Nephron progenitor cell (in vitro differentiated cells): ENCODE data around the gene CHAF1B.
"Not testable (repeated sequence)": the region's sequence is repeated elsewhere in the genome, so short reads cannot be mapped to it uniquely, and the experiment has no call there.

Source experiments
- DNase-seq: peaks from one replicate; pipeline ENCODE4 v3.0.0; 2021
- H3K27ac Mint-ChIP-seq: 2 replicates; pipeline ENCODE4 v1.8.0; 2021; ENCODE audit warnings: mild to moderate bottlenecking, moderate library complexity, mixed read lengths
- H3K27me3 Mint-ChIP-seq: 2 replicates; pipeline ENCODE4 v1.8.0; 2021; ENCODE audit warnings: mild to moderate bottlenecking, low read depth, mixed read lengths; ENCODE audit not compliant: poor library complexity
- H3K36me3 Mint-ChIP-seq: 2 replicates; pipeline ENCODE4 v1.8.0; 2021; ENCODE audit warnings: low read depth, mixed read lengths
- H3K4me1 Mint-ChIP-seq: 2 replicates; pipeline ENCODE4 v1.8.0; 2021; ENCODE audit warnings: mixed read lengths
- H3K4me3 Mint-ChIP-seq: 2 replicates; pipeline ENCODE4 v1.8.0; 2021; ENCODE audit warnings: mild to moderate bottlenecking, moderate library complexity, mixed read lengths
- H3K9me3 Mint-ChIP-seq: 2 replicates; pipeline ENCODE4 v1.8.0; 2021; ENCODE audit warnings: mild to moderate bottlenecking, moderate library complexity, mixed read lengths
- CTCF ChIP-seq: fragments of 200-600 bp; sonication (generic); IDR thresholded peaks from 2 replicates; pipeline ENCODE4 v1.5.0; 2021; ENCODE audit warnings: antibody characterized with exemption

Gene CHAF1B

GRCh38 chr21:36385233-36386030 is at the start of gene CHAF1B:
TSS of gene CHAF1B (plus strand) at chr21:36385392. CDS start at chr21:36386137, 745 bp downstream.
- no peaks in the 10 kb centered on the region for H3K9me3 Mint-ChIP-seq
- peaks cover 25% of the 10 kb centered on the region for H3K36me3 Mint-ChIP-seq
- no peak for TF ChIP-seq CTCF
- H3K27ac Mint-ChIP-seq = no peak within 1 kb of the TSS
- peaks cover 30% of the 10 kb centered on the region for H3K4me1 Mint-ChIP-seq
- H3K27me3 Mint-ChIP-seq = no peaks in the 10 kb centered on the region
- H3K4me3 Mint-ChIP-seq = peak within 1 kb of the TSS; percentile 82
- peak; percentile 93 for DNase-seq

GRCh38 chr21:36337099-36337509 is 48.1 kb upstream of the CHAF1B start:
- no peak for DNase-seq
- H3K9me3 Mint-ChIP-seq = no peaks in the 10 kb centered on the region
- no peaks in the 10 kb centered on the region for H3K27me3 Mint-ChIP-seq
- no peaks in the 10 kb centered on the region for H3K4me1 Mint-ChIP-seq
- H3K36me3 Mint-ChIP-seq = peaks cover 94% of the 10 kb centered on the region
- H3K27ac Mint-ChIP-seq = no peak overlapping the region
- TF ChIP-seq CTCF = no peak
- no peak overlapping the region for H3K4me3 Mint-ChIP-seq

DNA sequence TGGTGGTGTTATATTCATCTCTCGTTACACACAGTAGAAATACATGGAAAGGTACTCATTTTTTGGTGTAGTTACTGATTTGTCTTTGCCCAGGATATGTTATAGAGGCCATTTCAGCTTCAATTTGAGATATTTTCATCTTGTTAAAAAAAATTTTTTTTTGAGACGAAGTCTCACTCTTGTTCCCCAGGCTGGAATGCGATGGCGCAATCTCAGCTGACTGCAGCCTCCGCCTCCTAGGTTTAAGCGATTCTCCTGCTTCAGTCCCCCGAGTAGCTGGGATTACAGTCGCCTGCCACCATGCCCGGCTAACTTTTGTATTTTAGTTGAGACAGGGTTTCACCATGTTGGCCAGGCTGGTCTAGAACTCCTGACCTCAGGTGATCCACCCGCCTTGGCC is 46.2 kb upstream of the CHAF1B start:
- H3K36me3 Mint-ChIP-seq = peaks cover 88% of the 10 kb centered on the region

GRCh38 chr21:36342581-36342980 is 42.6 kb upstream of the CHAF1B start:
- DNase-seq, H3K4me3 Mint-ChIP-seq, H3K27me3 Mint-ChIP-seq, H3K9me3 Mint-ChIP-seq, H3K4me1 Mint-ChIP-seq, H3K27ac Mint-ChIP-seq: not testable (repeated sequence)
- peaks cover 80% of the 10 kb centered on the region for H3K36me3 Mint-ChIP-seq

More for the DNA sequence above, 46.2 kb upstream of the CHAF1B start:
- Mint-ChIP-seq H3K4me3 (no peak overlapping the region), H3K27ac (no peak overlapping the region), H3K4me1 (no peaks in the 10 kb centered on the region), H3K9me3 (no peaks in the 10 kb centered on the region), H3K27me3 (no peaks in the 10 kb centered on the region)
- no peak for DNase-seq
- TF ChIP-seq CTCF = no peak

DNA sequence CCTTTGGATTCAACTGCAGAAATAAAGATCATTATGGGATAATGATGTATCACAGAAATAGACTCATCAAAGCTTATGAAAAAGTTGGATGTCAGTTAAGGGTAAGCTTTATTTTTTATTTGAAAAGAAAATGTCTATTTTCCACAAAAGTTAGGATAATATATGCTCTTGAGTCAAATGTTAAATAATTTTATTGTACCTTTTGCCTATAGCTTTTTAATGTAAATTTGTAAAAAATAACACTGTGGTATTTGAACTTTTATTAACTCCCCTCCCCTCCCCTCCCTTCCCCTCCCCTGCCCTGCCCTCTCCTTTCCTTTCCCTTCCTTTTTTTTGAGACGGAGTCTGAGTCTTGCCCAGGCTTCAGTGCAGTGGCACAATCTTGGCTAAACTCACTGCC is 40.3 kb upstream of the CHAF1B start:
- H3K9me3 Mint-ChIP-seq = no peaks in the 10 kb centered on the region
- peaks cover 76% of the 10 kb centered on the region for H3K36me3 Mint-ChIP-seq
- DNase-seq = no peak
- H3K27ac Mint-ChIP-seq = no peak overlapping the region
- no peaks in the 10 kb centered on the region for H3K4me1 Mint-ChIP-seq
- H3K4me3 Mint-ChIP-seq = no peak overlapping the region
- no peak for TF ChIP-seq CTCF
- H3K27me3 Mint-ChIP-seq = no peaks in the 10 kb centered on the region

DNA sequence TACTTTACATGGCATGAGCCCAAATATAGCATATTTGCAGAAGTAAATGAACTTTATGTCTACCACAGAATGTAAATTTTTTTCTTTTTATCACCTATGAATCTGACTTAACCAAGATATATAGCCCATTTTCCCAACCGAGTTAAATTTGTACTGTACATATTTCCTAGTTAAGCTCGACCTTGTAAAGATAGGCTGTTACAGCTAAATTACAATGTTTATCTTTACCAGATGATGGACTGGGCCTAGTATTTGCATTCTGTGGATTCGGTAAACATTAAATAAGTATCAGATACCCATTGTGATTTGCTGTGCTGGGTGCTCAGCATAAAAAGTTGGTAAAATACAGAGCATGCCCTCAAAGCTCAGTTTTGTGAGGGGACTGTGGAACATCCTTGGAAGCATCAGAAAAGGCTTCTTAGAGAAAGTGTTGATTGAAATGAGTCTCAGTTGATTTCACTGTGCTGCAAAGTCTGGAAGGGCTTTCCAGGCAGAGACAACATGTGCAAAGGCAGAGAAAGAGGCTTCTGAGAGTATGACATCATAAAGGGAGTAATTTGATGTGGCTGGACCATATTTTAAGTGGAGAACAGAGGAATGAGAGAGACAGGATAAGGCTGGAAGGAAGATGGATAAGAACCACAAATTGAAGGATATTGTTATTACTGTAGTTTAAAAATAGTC is 37.8 kb upstream of the CHAF1B start:
- Mint-ChIP-seq H3K27me3 (no peaks in the 10 kb centered on the region), H3K36me3 (peaks cover 71% of the 10 kb centered on the region), H3K9me3 (no peaks in the 10 kb centered on the region), H3K27ac (no peak overlapping the region), H3K4me3 (no peak overlapping the region), H3K4me1 (no peaks in the 10 kb centered on the region)
- DNase-seq = no peak
- TF ChIP-seq CTCF = no peak
